K562 (cell line): ENCODE results near the gene IL4I1. TPM values are rescaled to one million over a fixed set of nuclear protein-coding genes. Genes with fewer than 3 reads are reported as not detected.

Source experiments
- ATF4 ChIP-seq: fragments of 450-650 bp; formaldehyde crosslinking; IDR thresholded peaks from 2 replicates; pipeline ENCODE4 v1.4.0; 2022; ENCODE audit warnings: mild to moderate bottlenecking, moderate library complexity
- BHLHE40 ChIP-seq: IDR thresholded peaks from 2 replicates; pipeline ENCODE4 v1.6.1; 2011; ENCODE audit warnings: low read length, improper control_type of control experiment
- ETV5 ChIP-seq: sonication (generic); formaldehyde crosslinking; IDR thresholded peaks from 2 replicates; pipeline ENCODE4 v1.4.0; 2020; ENCODE audit warnings: low read depth, mild to moderate bottlenecking, missing genetic modification reagents
- FOXJ3 ChIP-seq: sonication (generic); formaldehyde crosslinking; IDR thresholded peaks from 2 replicates; pipeline ENCODE4 v1.4.0; 2020; ENCODE audit warnings: mild to moderate bottlenecking, missing genetic modification reagents
- FOXP1 ChIP-seq: sonication (generic); formaldehyde crosslinking; IDR thresholded peaks from 2 replicates; pipeline ENCODE4 v1.8.0; 2022; ENCODE audit warnings: mild to moderate bottlenecking, missing genetic modification reagents
- GTF2B ChIP-seq: IDR thresholded peaks from 2 replicates; pipeline ENCODE4 v1.6.1; 2011; ENCODE audit not compliant: insufficient read length; ENCODE audit errors: extremely low read depth
- HEY1 ChIP-seq: fragments of 250-450 bp; sonication (Bioruptor Pico); IDR thresholded peaks from 2 replicates; pipeline ENCODE4 v1.5.0; 2020; ENCODE audit warnings: mild to moderate bottlenecking, moderate library complexity, borderline replicate concordance
- HNRNPH1 ChIP-seq: fragments of 200-400 bp; formaldehyde crosslinking; optimal IDR thresholded peaks from 2 replicates; pipeline ENCODE3; 2017; ENCODE audit warnings: low read depth, mild to moderate bottlenecking, low read length, moderate library complexity
- JUN ChIP-seq, 2 experiments: sonication (generic) in 1 of 2; formaldehyde crosslinking in 1 of 2; IDR thresholded peaks; 2 replicates each; pipeline versions ENCODE4 v1.6.1 to v1.8.0; 2012 to 2022; ENCODE audit warnings: borderline replicate concordance in 2 of 2, mild to moderate bottlenecking in 2 of 2, improper control_type of control experiment in 1 of 2, low read depth in 1 of 2, low read length in 1 of 2, missing genetic modification reagents in 1 of 2
- MCM5 ChIP-seq: fragments of 450-650 bp; IDR thresholded peaks from 2 replicates; pipeline ENCODE4 v1.6.1; 2016; ENCODE audit warnings: low read depth
- MEIS2 ChIP-seq: fragments of 450-650 bp; IDR thresholded peaks from 2 replicates; pipeline ENCODE4 v1.6.1; 2014; ENCODE audit warnings: mild to moderate bottlenecking; ENCODE audit not compliant: partially characterized antibody
- NCOA6 ChIP-seq: fragments of 450-650 bp; IDR thresholded peaks from 2 replicates; pipeline ENCODE4 v1.6.1; 2017; ENCODE audit warnings: mild to moderate bottlenecking
- PREB ChIP-seq: sonication (generic); formaldehyde crosslinking; IDR thresholded peaks from 2 replicates; pipeline ENCODE4 v1.8.1; 2023; ENCODE audit warnings: mild to moderate bottlenecking, missing genetic modification reagents
- RFX5 ChIP-seq: IDR thresholded peaks from 2 replicates; pipeline ENCODE4 v1.6.1; 2011; ENCODE audit warnings: low read depth, mild to moderate bottlenecking, improper control_type of control experiment, low read length
- SETDB1 ChIP-seq: IDR thresholded peaks from one replicate; pipeline ENCODE4 v1.6.1; 2012; ENCODE audit warnings: low read length, control low read depth, inconsistent platforms
- SMAD3 ChIP-seq: fragments of 450-650 bp; formaldehyde crosslinking; conservative IDR thresholded peaks from 2 replicates; pipeline ENCODE4 v1.4.0; 2020; ENCODE audit warnings: mild to moderate bottlenecking
- SMARCC2 ChIP-seq: fragments of 450-650 bp; IDR thresholded peaks from 2 replicates; pipeline ENCODE4 v1.6.1; 2017; ENCODE audit warnings: antibody characterized with exemption, moderate library complexity, mild to moderate bottlenecking, low read depth
- SMARCE1 ChIP-seq: fragments of 450-650 bp; IDR thresholded peaks from 2 replicates; pipeline ENCODE4 v1.7.1; 2016; ENCODE audit warnings: mild to moderate bottlenecking
- SPI1 ChIP-seq: IDR thresholded peaks from 2 replicates; pipeline ENCODE4 v1.6.1; 2011; ENCODE audit warnings: low read depth, low read length, control low read depth, borderline replicate concordance
- SRSF9 ChIP-seq: fragments of 200-400 bp; formaldehyde crosslinking; IDR thresholded peaks from 2 replicates; pipeline ENCODE4 v1.6.1; 2017; ENCODE audit warnings: low read depth, low read length, borderline replicate concordance
- TAF15 ChIP-seq: fragments of 200-400 bp; formaldehyde crosslinking; IDR thresholded peaks from 2 replicates; pipeline ENCODE4 v1.6.1; 2017; ENCODE audit warnings: mild to moderate bottlenecking, low read depth, low read length, moderate library complexity
- TCF15 ChIP-seq: fragments of 250-450 bp; sonication (Bioruptor Pico); IDR thresholded peaks from 2 replicates; pipeline ENCODE4 v1.8.0; 2022; ENCODE audit warnings: moderate library complexity, mild to moderate bottlenecking, inconsistent platforms
- ZBTB9 ChIP-seq: fragments of 450-650 bp; formaldehyde crosslinking; IDR thresholded peaks from 2 replicates; pipeline ENCODE4 v1.4.0; 2020; ENCODE audit warnings: mild to moderate bottlenecking, moderate library complexity
- ZNF766 ChIP-seq: fragments of 200-800 bp; sonication (Bioruptor generic); conservative IDR thresholded peaks from 2 replicates; pipeline ENCODE4 v1.6.1; 2016; ENCODE audit warnings: missing genetic modification characterization, missing compliant biosample characterization
- polyA plus RNA-seq, 8 experiments: library from polyadenylated mRNA; depleted of rRNA in 4 of 8; stranded (reverse) in 5 of 8; unstranded in 3 of 8; fragments of >200 nt; fragmentation: Nextera tagmentation in 2 of 8; fragmentation: Illumina TruSeq in 1 of 8; extraction: Ambion mirVana in 2 of 8; extraction: Trizol in 1 of 8; gene quantifications; 2 replicates each; pipeline versions ENCODE4 v1.2.1 to v1.2.3, GENCODE V29; 2011 to 2014; ENCODE audit warnings: inconsistent platforms in 1 of 8, missing spikeins in 1 of 8
- total RNA-seq, 7 experiments: library from RNA; depleted of rRNA in 6 of 7; stranded (reverse); fragments of >200 nt in 6 of 7; fragmentation: Illumina TruSeq in 2 of 7; extraction: Trizol in 2 of 7; gene quantifications; 2 replicates each; pipeline versions ENCODE4 v1.2.1 to v1.2.3, GENCODE V29; 2011 to 2021; ENCODE audit warnings: low replicate concordance in 1 of 7

Gene IL4I1
- total and polyA plus RNA-seq, 9 of the 15 experiments (the other 6 are each of a cell fraction or from before 2014, with no cell fraction given), result 0.06 to 0.95 (median 0.43) TPM; not detected in 2

- peak; percentile 13 for TF ChIP-seq ZBTB9 (CRISPR knock-in tag)
- peak; percentile 75 for TF ChIP-seq JUN (IDR thresholded peaks at IDR 0.05; ENCODE audit: borderline replicate concordance, low read depth, low read length)
- 0 out of 2 replicates have a peak, but pooled peaks have one; percentile 12 for TF ChIP-seq JUN (CRISPR knock-in tag; IDR thresholded peaks at IDR 0.05; ENCODE audit: borderline replicate concordance)
- no peak for TF ChIP-seq NCOA6
- no peak for TF ChIP-seq GTF2B
- peak; percentile 95 for TF ChIP-seq MEIS2
- no peak for TF ChIP-seq SETDB1
- 0 out of 2 replicates have a peak, but pooled peaks have one; percentile 58 for TF ChIP-seq TCF15 (CRISPR knock-in tag)
- no peak for TF ChIP-seq HNRNPH1
- peak; percentile 87 for TF ChIP-seq BHLHE40
- TF ChIP-seq SRSF9, result no peak
- TF ChIP-seq PREB (CRISPR knock-in tag), result no peak
- peak; percentile 97 for TF ChIP-seq ZNF766 (CRISPR knock-in tag)
- TF ChIP-seq SMAD3, result no peak
- no peak for TF ChIP-seq SPI1
- TF ChIP-seq HEY1 (CRISPR knock-in tag), result no peak
- TF ChIP-seq TAF15, result no peak
- no peak for TF ChIP-seq SMARCC2
- no peak for TF ChIP-seq SMARCE1
- TF ChIP-seq RFX5, result no peak
- TF ChIP-seq MCM5, result no peak
- TF ChIP-seq ATF4 (CRISPR knock-in tag), result no peak; the same call in 1 of the 2 replicates
- no peak for TF ChIP-seq FOXJ3
- TF ChIP-seq FOXP1 (CRISPR knock-in tag), result no peak
- TF ChIP-seq ETV5 (CRISPR knock-in tag), result peak; percentile 50; the same call in 1 of the 2 replicates
Measured at GRCh38 chr19:49876422-49877019, 20.2 kb downstream of the IL4I1 start (continued).
